A673 (cell line): ENCODE measurements around the gene B3GAT2. TPM values are rescaled to one million over a fixed set of nuclear protein-coding genes. Genes with fewer than 3 reads are reported as not detected.

Experiments used
- BruUV-seq: library from RNA; stranded (reverse); fragments of 400-500 nt; replicated peaks from 2 replicates; lab custom pipeline; 2021; lab: Mats Ljungman, UMichigan
- CTCF ChIA-PET: fragments of 300-600 bp; sonication (Branson Sonifier 250); formaldehyde crosslinking; loops from one replicate; lab custom pipeline; 2022; ENCODE audit warnings: antibody characterized with exemption; lab: Charles Lee
- POLR2A ChIA-PET: fragments of 300-600 bp; sonication (Branson Sonifier 250); formaldehyde crosslinking; loops from one replicate; lab custom pipeline; 2022; ENCODE audit warnings: antibody characterized with exemption; ENCODE audit not compliant: low non-redundant PET; lab: Charles Lee
- DNase-seq: peaks from one replicate; pipeline ENCODE4 v3.0.0-alpha.2; 2015; ENCODE audit warnings: low spot score
- H3K27ac ChIP-seq: fragments of 200-600 bp; sonication (generic); 2 replicates; pipeline ENCODE4 v1.5.1; 2016; ENCODE audit warnings: mixed run types, low read depth, mild to moderate bottlenecking, mixed read lengths, antibody characterized with exemption, low read length; ENCODE audit not compliant: poor library complexity, severe bottlenecking
- H3K27me3 ChIP-seq: fragments of 200-600 bp; sonication (generic); replicated peaks from 2 replicates; pipeline ENCODE4 v1.6.1; 2017; ENCODE audit warnings: mixed run types, low read depth, mild to moderate bottlenecking, mixed read lengths, antibody characterized with exemption, low read length; ENCODE audit not compliant: insufficient read depth, poor library complexity
- H3K36me3 ChIP-seq: fragments of 200-600 bp; sonication (generic); 2 replicates; pipeline ENCODE4 v1.6.1; 2016; ENCODE audit warnings: mixed run types, mild to moderate bottlenecking, mixed read lengths, antibody characterized with exemption, low read length; ENCODE audit not compliant: insufficient read depth, poor library complexity, severe bottlenecking
- H3K4me1 ChIP-seq: fragments of 200-600 bp; sonication (generic); 2 replicates; pipeline ENCODE4 v1.6.1; 2017; ENCODE audit warnings: mixed run types, mild to moderate bottlenecking, mixed read lengths, antibody characterized with exemption, low read length; ENCODE audit not compliant: insufficient read depth, poor library complexity, severe bottlenecking
- H3K4me3 ChIP-seq: fragments of 200-600 bp; sonication (generic); 2 replicates; pipeline ENCODE4 v1.5.1; 2016; ENCODE audit warnings: low read depth, mixed run types, mild to moderate bottlenecking, mixed read lengths, low read length; ENCODE audit not compliant: poor library complexity, severe bottlenecking
- H3K9me3 ChIP-seq: fragments of 200-600 bp; sonication (generic); 2 replicates; pipeline ENCODE4 v1.6.1; 2016; ENCODE audit warnings: mixed run types, low read depth, mild to moderate bottlenecking, mixed read lengths, antibody characterized with exemption, low read length; ENCODE audit not compliant: poor library complexity, severe bottlenecking
- EZH2 ChIP-seq: fragments of 200-600 bp; sonication (generic); IDR thresholded peaks from 2 replicates; pipeline ENCODE4 v1.6.1; 2017; ENCODE audit warnings: borderline replicate concordance, low read depth, mild to moderate bottlenecking, mixed read lengths, antibody characterized with exemption, low read length; ENCODE audit not compliant: poor library complexity, severe bottlenecking
- intact Hi-C: fragments of 100-400 bp; cut with micrococcal nuclease; formaldehyde crosslinking; loops from one replicate; pipeline ENCODE4 v1.10.0; 2022; ENCODE audit not compliant: unreplicated experiment
- total RNA-seq: library from RNA; stranded (reverse); gene quantifications from 2 replicates; pipeline ENCODE4 v1.2.3, GENCODE V29; 2021
- TF ChIP-seq, protein P1 (sequence below): fragments of 300-800, 200-600 bp; sonication (generic); conservative IDR thresholded peaks from 2 replicates; pipeline ENCODE4 v1.5.1; 2017; ENCODE audit warnings: low read depth, mild to moderate bottlenecking, antibody characterized with exemption, low read length, moderate library complexity, mixed read lengths

Gene B3GAT2
- total RNA-seq, 1 experiment from 2014 or later, result not detected

DNA sequence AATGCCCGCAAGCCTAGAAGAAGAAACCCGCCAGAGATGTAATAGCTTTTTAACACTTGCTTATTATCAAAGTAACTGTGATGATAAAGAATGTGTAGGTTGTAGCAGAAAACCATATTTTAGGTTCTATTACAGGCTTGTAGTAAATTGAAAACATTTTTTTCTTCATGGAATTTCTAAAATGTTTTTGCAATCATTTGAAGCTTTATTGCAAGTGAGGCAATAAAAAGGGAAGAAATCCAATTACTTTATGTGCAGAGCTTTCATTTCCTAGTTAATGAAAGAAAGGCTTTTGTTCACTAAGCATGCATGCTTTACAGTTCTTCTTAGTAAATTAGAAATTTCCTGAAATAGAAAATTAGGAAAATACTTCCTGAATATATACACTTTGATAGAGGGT is 135.1 kb downstream of the B3GAT2 start:
- BruUV-seq, result no TSS peak
- ChIA-PET CTCF (no interaction called here), POLR2A (interaction anchor here (0.6 kb wide), 1 partner anchor 286 kb away, joined by 5 read pairs; no protein-coding TSS in a partner anchor)
- peak; percentile 39 for DNase-seq
- peaks cover 5% of the 10 kb centered on the region for H3K4me1 ChIP-seq
- TF ChIP-seq, protein P1, sequence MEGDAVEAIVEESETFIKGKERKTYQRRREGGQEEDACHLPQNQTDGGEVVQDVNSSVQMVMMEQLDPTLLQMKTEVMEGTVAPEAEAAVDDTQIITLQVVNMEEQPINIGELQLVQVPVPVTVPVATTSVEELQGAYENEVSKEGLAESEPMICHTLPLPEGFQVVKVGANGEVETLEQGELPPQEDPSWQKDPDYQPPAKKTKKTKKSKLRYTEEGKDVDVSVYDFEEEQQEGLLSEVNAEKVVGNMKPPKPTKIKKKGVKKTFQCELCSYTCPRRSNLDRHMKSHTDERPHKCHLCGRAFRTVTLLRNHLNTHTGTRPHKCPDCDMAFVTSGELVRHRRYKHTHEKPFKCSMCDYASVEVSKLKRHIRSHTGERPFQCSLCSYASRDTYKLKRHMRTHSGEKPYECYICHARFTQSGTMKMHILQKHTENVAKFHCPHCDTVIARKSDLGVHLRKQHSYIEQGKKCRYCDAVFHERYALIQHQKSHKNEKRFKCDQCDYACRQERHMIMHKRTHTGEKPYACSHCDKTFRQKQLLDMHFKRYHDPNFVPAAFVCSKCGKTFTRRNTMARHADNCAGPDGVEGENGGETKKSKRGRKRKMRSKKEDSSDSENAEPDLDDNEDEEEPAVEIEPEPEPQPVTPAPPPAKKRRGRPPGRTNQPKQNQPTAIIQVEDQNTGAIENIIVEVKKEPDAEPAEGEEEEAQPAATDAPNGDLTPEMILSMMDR, result no peak
- TF ChIP-seq EZH2, result no peak
- no peaks in the 10 kb centered on the region for H3K27me3 ChIP-seq
- H3K27ac ChIP-seq, result no peak overlapping the region
- H3K9me3 ChIP-seq, result peaks cover 5% of the 10 kb centered on the region
- intact Hi-C loops, result no loop called here
- no peak overlapping the region for H3K4me3 ChIP-seq
- no peaks in the 10 kb centered on the region for H3K36me3 ChIP-seq

GRCh38 chr6:70820778-70821177 is 136.1 kb downstream of the B3GAT2 start:
- Histone ChIP-seq H3K27me3 (no peaks in the 10 kb centered on the region), H3K27ac (no peak overlapping the region), H3K36me3 (no peaks in the 10 kb centered on the region), H3K9me3 (peaks cover 5% of the 10 kb centered on the region), H3K4me3 (no peak overlapping the region), H3K4me1 (peaks cover 5% of the 10 kb centered on the region)
- intact Hi-C loops, result no loop called here
- DNase-seq, result no peak
- BruUV-seq, result no TSS peak
- ChIA-PET POLR2A (no interaction called here), CTCF (no interaction called here)
- TF ChIP-seq, protein P1, result no peak
- TF ChIP-seq EZH2, result no peak

- no peak for TF ChIP-seq EZH2
- TF ChIP-seq, protein P1, result no peak
- POLR2A ChIA-PET, result no interaction called here
These were observed 137.2 kb downstream of the B3GAT2 start for GRCh38 chr6:70819646-70820045.

More at GRCh38 chr6:70819646-70820045, 137.2 kb downstream of the B3GAT2 start:
- Histone ChIP-seq H3K4me3 (no peak overlapping the region), H3K4me1 (peaks cover 5% of the 10 kb centered on the region), H3K27ac (no peak overlapping the region), H3K27me3 (no peaks in the 10 kb centered on the region), H3K9me3 (peaks cover 5% of the 10 kb centered on the region), H3K36me3 (no peaks in the 10 kb centered on the region)
- CTCF ChIA-PET, result no interaction called here
- intact Hi-C loops, result no loop called here
- no TSS peak for BruUV-seq
- no peak for DNase-seq
